Muscle of leg (tissue), 16 donors: ENCODE data around the gene PRKAG3. TPM values are rescaled to one million over a fixed set of nuclear protein-coding genes. Genes with fewer than 3 reads are reported as not detected.

Experiments
- DNase-seq: peaks from one replicate; pipeline ENCODE4 v3.0.0; 2013
- H3K27ac ChIP-seq: one replicate; pipeline ENCODE4 v1.5.1; 2013; ENCODE audit warnings: mild to moderate bottlenecking, low read length, control low read depth
- H3K27me3 ChIP-seq: one replicate; pipeline ENCODE4 v1.6.1; 2013; ENCODE audit warnings: low read length; ENCODE audit not compliant: control insufficient read depth, insufficient read depth
- H3K36me3 ChIP-seq: one replicate; pipeline ENCODE4 v1.6.1; 2013; ENCODE audit warnings: low read length; ENCODE audit not compliant: control insufficient read depth, insufficient read depth
- H3K4me1 ChIP-seq: one replicate; pipeline ENCODE4 v1.6.1; 2013; ENCODE audit warnings: low read length; ENCODE audit not compliant: control insufficient read depth, insufficient read depth
- H3K4me3 ChIP-seq: one replicate; pipeline ENCODE4 v1.5.1; 2013; ENCODE audit warnings: low read length, control low read depth
- H3K9me3 ChIP-seq: replicated peaks from 2 replicates; pipeline ENCODE4 v1.6.1; 2013; ENCODE audit warnings: low read depth, low read length; ENCODE audit not compliant: control insufficient read depth
- WGBS: methylation state at CpG from one replicate; pipeline ENCODE4 v1.1.5; 2013; ENCODE audit warnings: missing lambda C conversion rate; ENCODE audit not compliant: insufficient coverage; 5-methylcytosine and 5-hydroxymethylcytosine counted together
- long read RNA-seq, 11 donors: transcript quantifications; one replicate each; lab custom pipeline, GENCODE V29; 2026
- polyA plus RNA-seq, 8 donors: library from polyadenylated mRNA; unstranded; fragments of 120-200 nt; gene quantifications; one replicate each; pipeline versions ENCODE4 v1.2.1 to v1.2.3, GENCODE V29; 2013; ENCODE audit warnings: inconsistent platforms in 1 of 8, low replicate concordance in 1 of 8; ENCODE audit not compliant: insufficient read length in 8 of 8, insufficient read depth in 1 of 8
- total RNA-seq: library from RNA; stranded (reverse); fragments of 120-200 nt; gene quantifications from one replicate; pipeline ENCODE4 v1.2.4, GENCODE V29; 2013

PRKAG3 gene
- total RNA-seq (19.3 TPM), polyA plus RNA-seq (10 to 100 TPM in 7 of 8 donors, 1 to 10 TPM in 1; 9.9 to 22.6 (median 19.0) TPM)
- long read RNA-seq, donor 1, partial matches to known transcripts, result 0 of 1 reads
- long read RNA-seq, donor 1, other reads (novel, unspliced or antisense), result 0 of 1 reads
- long read RNA-seq, donor 2, result 0 reads
- long read RNA-seq, donor 3, partial matches to known transcripts, result 0 of 4 reads
- long read RNA-seq, donor 3, other reads (novel, unspliced or antisense), result 0 of 4 reads
- long read RNA-seq, donor 4, result 0 reads
- long read RNA-seq, donor 5, partial matches to known transcripts, result 0 of 4 reads
- long read RNA-seq, donor 5, other reads (novel, unspliced or antisense), result 0 of 4 reads
- long read RNA-seq, donor 6, transcript PRKAG3-203 (14 exons, 2,301 nt), result major isoform, 6 of 7 reads
- long read RNA-seq, donor 6, partial matches to known transcripts, result 0 of 7 reads
- long read RNA-seq, donor 6, other reads (novel, unspliced or antisense), result 0 of 7 reads
- long read RNA-seq, donor 7, result 0 reads
- long read RNA-seq, donor 8, result 0 reads
- long read RNA-seq, donor 9, partial matches to known transcripts, result 0 of 2 reads
- long read RNA-seq, donor 9, other reads (novel, unspliced or antisense), result 0 of 2 reads
- long read RNA-seq, donor 10, partial matches to known transcripts, result 0 of 2 reads
- long read RNA-seq, donor 10, other reads (novel, unspliced or antisense), result 0 of 2 reads
- long read RNA-seq, donor 11, partial matches to known transcripts, result 0 of 2 reads
- long read RNA-seq, donor 11, other reads (novel, unspliced or antisense), result 0 of 2 reads

DNA sequence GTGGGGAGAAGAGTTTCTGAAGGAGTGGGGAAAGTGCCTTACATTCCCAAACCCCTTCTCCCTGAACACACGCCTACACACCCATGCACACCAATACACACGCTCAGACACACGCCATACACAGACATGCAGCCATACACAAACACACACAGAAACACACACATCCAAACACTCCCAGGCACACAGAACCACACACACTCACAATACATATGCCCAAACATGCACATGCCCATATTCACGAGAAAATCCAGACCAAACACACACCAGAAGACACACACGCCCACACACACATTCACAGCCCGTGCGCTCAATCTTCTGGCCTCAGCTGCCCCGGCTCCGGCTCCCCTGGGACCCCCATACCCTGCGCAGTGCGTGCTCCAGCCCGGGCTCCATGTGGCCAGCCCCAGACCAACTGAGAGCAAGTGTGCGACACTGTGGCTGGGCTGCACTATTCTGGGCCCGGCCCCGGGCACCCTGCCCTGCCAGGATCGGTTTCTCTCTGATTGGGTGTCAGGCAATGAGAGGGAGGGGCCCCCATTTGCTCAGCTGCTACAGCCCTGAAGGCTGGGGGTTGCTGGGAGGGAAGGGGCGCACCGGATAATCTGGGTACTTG, at the start of gene PRKAG3:
PRKAG3 (minus strand) TSS at position 426 of the 613 bp plus-strand sequence.
- H3K27me3 ChIP-seq, result peaks cover 2% of the 10 kb centered on the region
- peaks cover 65% of the 10 kb centered on the region for H3K4me1 ChIP-seq
- peak; percentile 78 for DNase-seq
- 61% methylated on average over 17 of the region's 18 CpGs for WGBS
- H3K36me3 ChIP-seq, result peaks cover 4% of the 10 kb centered on the region
- no peaks in the 10 kb centered on the region for H3K9me3 ChIP-seq
- peak within 1 kb of the TSS; percentile 53 for H3K4me3 ChIP-seq
- peak within 1 kb of the TSS; percentile 94 for H3K27ac ChIP-seq

DNA sequence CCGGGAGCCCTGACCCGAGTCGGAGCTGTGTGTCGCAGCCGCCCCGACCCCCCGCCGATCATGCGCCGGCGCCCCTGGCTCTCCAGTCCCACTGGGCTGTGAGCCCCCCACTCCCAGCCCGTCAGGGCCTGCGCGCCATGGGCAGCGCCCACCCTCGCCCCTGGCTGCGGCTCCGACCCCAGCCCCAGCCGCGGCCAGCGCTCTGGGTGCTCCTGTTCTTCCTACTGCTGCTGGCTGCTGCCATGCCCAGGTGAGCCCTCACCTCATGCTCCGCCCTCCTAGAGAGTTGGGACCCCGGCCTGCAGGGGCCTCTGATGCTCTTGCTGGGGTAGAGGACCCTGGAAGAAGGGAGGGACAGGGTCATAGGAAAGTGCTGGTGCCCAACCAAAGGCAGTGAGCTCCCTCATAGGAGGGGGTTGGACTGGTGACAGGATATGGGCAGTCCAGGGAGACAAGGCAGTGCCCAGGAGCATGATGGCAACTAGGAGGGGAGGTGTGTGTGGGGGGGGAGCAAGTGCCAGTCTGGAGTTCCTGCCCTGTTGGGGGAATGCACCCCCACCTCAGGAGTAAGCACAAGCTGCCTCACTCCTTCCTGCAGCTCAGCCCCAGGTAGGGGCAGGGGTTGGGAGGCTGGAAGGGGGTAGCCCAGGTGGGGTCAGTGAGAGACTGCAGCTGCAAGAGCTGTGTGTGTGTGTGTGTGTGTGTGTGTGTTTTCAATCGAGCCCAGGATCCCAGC, 49.4 kb upstream of the PRKAG3 start:
- Histone ChIP-seq H3K36me3 (no peaks in the 10 kb centered on the region), H3K9me3 (no peaks in the 10 kb centered on the region), H3K4me3 (no peak overlapping the region), H3K27ac (no peak overlapping the region), H3K27me3 (peaks cover 86% of the 10 kb centered on the region), H3K4me1 (peaks cover 69% of the 10 kb centered on the region)
- WGBS, result 11% methylated on average over 24 of the region's 24 CpGs
- DNase-seq, result no peak

DNA sequence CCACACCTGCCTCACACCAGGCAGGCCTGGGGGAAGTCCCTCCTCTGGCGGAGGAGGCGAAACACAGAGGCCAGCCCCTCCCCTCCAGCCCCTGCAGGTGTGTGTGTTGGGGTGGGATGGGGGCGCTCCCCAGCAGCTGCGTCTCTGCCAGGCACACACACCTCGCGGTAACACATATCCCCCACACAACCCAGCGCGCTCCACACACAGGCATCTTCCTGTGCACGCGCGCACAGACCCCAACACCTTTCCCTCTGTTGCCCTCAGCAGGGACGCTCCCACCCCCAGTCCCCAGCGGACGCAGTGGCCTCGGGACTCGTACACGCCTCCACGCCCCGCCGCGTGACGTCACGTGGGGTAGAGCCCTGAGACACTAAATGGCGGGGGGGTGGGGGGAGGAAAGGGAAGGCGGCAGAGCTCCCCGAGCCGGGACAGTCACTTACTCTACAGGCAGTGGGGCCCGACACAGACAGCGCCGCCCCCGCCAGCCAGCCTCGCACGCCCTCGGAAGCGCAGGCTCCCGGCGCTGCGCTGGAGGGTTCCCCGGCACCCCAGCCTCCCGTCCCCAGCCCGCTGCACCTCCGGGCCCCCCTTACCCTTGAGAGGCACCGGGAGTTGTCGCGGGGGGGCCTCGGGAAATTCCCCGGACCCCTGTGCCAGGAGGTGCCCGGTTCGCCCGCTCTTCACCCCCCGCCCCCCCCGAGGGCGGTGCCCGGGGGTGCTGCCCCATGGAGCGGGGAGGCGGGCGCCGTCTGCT, 48.7 kb upstream of the PRKAG3 start, which contains the start of gene WNT10A:
WNT10A (plus strand) TSS at position 751 of the 757 bp plus-strand sequence. CDS start 144 bp downstream, outside the sequence.
- H3K4me3 ChIP-seq, result no peak within 1 kb of the TSS
- no peak for DNase-seq
- no peak within 1 kb of the TSS for H3K27ac ChIP-seq
- no peaks in the 10 kb centered on the region for H3K36me3 ChIP-seq
- WGBS, result 2% methylated on average over 22 of the region's 58 CpGs
- H3K27me3 ChIP-seq, result peaks cover 91% of the 10 kb centered on the region
- H3K9me3 ChIP-seq, result no peaks in the 10 kb centered on the region
- H3K4me1 ChIP-seq, result peaks cover 62% of the 10 kb centered on the region

DNA sequence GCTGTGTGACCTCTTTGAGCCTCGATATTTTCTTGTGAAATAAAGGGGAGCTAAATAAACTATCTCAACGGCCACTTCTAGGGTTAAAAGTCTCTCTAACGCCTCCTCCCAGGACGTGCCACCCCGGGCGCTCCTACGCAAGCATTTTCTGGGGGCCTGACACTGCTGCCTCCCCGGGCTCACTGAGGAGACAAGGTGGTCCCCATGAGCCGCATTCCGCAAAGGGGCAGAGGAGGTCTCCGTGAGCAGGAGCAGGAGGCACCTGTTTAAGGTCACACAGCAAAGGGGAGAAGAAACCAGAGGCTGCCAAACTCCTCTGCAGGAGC, 48.1 kb upstream of the PRKAG3 start:
- Histone ChIP-seq H3K27ac (no peak overlapping the region), H3K9me3 (no peaks in the 10 kb centered on the region), H3K4me1 (peaks cover 56% of the 10 kb centered on the region), H3K27me3 (peaks cover 91% of the 10 kb centered on the region), H3K36me3 (no peaks in the 10 kb centered on the region), H3K4me3 (no peak overlapping the region)
- 7% methylated on average over 8 of the region's 11 CpGs for WGBS
- no peak for DNase-seq

DNA sequence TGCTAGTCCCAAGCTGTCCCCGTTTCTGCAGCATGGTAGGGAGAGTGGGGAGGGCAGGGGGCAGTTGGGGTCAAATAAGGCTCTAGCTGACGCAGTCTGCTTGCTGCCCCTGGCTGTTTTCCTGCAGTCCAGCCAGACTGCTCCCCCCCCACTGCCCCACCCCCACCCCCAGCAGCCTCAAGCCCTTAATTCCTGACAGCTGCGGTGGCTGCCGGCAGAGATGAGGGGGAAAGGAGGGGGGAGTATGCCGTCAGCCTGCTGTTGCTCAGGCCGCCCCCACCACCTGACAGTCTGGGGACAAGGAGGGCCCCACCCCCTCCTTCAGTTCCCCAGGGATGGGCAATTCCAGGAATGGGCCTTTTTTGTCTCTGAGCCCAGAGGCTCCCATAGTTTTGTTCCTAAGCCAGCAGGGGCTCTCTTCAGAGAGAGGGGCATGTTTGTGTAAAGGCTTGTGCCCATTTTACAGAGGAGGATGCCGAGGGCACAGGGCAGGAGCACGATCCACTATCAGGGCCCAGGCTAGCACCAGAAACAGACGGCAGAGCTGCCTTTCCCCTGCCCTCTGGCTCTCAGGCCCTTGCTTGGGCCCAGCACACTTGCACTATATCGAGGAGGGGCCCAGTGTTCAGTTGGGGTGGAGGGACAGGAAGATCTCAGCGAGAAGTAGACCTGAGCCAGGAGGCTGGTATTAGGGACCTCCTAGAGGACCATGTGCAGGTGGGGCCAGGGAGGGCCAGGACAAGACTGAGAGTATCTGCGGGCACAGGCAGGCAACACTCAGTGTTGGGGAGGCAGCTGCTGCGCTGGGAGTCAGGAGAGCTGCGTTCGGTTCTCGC, 47.5 kb upstream of the PRKAG3 start:
- Histone ChIP-seq H3K4me1 (peaks cover 51% of the 10 kb centered on the region), H3K4me3 (no peak overlapping the region), H3K27ac (no peak overlapping the region), H3K27me3 (peaks cover 91% of the 10 kb centered on the region), H3K9me3 (no peaks in the 10 kb centered on the region), H3K36me3 (no peaks in the 10 kb centered on the region)
- WGBS, result 18% methylated on average over 6 of the region's 16 CpGs
- DNase-seq, result peak; percentile 56

DNA sequence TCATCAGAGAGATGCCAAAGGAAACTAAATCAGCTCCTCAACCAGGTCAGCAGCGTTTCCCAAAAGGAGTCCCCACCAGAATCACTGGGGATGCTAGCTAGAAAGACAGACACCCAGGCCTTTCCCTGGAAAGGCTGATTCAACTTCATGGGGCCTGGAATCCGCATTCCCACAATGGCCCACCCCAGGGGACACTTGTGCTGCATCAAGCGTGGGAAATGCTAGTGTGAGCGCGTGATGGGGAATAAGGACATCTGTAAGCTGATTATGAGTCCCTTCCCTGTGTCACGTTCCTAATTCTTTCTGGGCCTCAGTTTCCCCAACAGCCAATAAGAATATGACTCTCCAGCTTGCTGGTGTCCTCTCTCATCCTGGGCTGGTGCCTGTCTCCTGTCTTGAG, 46.9 kb upstream of the PRKAG3 start:
- DNase-seq, result no peak
- no peaks in the 10 kb centered on the region for H3K9me3 ChIP-seq
- no peak overlapping the region for H3K27ac ChIP-seq
- peaks cover 93% of the 10 kb centered on the region for H3K27me3 ChIP-seq
- no peaks in the 10 kb centered on the region for H3K36me3 ChIP-seq
- 20% methylated on average over 2 of the region's 6 CpGs for WGBS
- H3K4me1 ChIP-seq, result peaks cover 50% of the 10 kb centered on the region
- no peak overlapping the region for H3K4me3 ChIP-seq

DNA sequence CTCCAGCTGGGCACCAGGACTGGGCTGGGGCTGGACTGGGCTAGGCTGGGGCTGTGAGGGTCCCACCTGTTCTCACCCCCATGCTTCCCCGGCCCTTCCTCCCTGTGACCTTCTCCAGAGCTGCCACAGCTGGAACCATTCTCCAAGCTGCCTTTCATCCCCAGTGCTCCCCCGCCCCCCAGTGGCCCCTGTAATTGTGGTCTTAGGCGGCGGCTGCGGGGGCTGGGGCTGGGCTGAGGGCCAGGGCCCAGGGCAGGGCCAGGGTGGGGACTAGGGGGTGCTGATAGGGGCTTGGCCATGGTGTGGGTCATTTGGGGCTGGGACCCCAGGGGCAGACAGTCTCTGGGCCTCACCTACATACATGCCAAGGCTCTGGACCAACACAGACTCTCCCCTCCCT, 46.3 kb upstream of the PRKAG3 start:
- 8% methylated on average over 5 of the region's 5 CpGs for WGBS
- no peaks in the 10 kb centered on the region for H3K9me3 ChIP-seq
- H3K27me3 ChIP-seq, result peaks cover 94% of the 10 kb centered on the region
- peaks cover 51% of the 10 kb centered on the region for H3K4me1 ChIP-seq
- no peak for DNase-seq
- no peaks in the 10 kb centered on the region for H3K36me3 ChIP-seq
- H3K27ac ChIP-seq, result no peak overlapping the region
- H3K4me3 ChIP-seq, result no peak overlapping the region

DNA sequence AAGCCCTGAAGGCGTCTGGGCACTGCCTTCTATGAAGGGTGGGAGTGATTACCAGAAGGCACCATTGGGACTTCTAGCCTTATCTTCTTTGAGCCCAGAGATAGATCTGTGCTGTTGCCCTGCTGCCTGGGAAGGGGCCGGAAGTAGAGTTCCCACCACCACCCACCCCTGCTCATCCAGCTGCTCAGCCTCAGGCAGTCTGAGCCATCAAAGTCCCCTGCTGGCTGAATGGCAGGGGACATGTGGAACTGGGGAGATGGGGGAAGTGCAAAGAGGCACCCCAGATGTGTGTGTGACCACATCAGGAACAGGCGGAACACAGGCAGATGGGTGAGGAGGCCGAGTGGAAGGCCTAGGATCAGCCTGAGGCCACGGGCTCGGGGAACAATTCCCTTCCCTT, 45.7 kb upstream of the PRKAG3 start:
- WGBS, result 71% methylated on average over 1 of the region's 6 CpGs
- no peaks in the 10 kb centered on the region for H3K9me3 ChIP-seq
- H3K36me3 ChIP-seq, result no peaks in the 10 kb centered on the region
- DNase-seq, result no peak
- no peak overlapping the region for H3K4me3 ChIP-seq
- H3K27me3 ChIP-seq, result peaks cover 94% of the 10 kb centered on the region
- H3K4me1 ChIP-seq, result peaks cover 46% of the 10 kb centered on the region
- no peak overlapping the region for H3K27ac ChIP-seq
